NCI-H1417 treated with DMSO at 0.1 percent for 48 hours (cell line): ENCODE measurements around the gene ZFAND6.

Experiments used
- DNase-seq: peaks from one replicate; lab custom pipeline; 2025; lab: John Stamatoyannopoulos, UW

Gene ZFAND6

DNA sequence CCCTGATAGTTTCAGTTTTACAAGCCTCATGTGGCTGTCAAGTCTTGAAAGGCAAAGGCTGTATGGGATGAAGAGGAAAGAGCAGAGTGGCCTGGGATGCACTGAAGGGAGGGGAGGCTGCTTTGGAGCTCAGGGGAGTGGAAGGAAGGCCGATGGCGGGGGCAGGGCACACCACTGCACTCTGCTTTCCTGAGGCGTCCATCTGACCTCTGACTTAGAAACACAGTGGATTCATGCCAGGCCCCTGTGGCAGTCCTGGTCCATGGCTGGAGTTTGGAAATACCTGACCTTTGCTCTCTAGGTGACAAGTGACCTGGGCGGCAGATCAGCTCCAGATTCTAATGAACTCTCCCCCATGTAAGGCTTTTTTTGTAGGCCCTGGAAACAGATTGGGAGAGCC lies 112.3 kb downstream of the ZFAND6 start:
- DNase-seq: no peak

DNA sequence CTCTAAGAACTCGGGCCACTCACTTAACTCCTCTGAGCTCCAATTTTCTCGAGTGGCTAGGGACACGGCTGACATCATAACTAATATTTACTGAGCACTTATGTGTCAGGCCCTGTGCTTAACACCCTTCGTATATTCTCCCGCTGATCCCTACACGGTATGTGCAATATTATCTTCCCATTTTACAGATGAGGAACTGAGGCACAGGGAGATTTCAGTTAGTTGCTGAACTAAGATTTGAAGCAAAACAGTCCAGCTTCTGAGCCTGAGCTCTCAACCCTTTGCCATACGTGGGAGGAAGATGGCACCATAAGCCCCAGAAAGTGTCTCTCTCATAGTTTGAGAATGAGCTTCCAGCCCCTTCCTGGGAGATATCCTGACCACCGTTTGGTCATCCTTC lies 112.9 kb downstream of the ZFAND6 start:
- DNase-seq: no peak

- DNase-seq: no peak
Observed at GRCh38 chr15:80173022-80173759, 113.7 kb downstream of the ZFAND6 start.

DNA sequence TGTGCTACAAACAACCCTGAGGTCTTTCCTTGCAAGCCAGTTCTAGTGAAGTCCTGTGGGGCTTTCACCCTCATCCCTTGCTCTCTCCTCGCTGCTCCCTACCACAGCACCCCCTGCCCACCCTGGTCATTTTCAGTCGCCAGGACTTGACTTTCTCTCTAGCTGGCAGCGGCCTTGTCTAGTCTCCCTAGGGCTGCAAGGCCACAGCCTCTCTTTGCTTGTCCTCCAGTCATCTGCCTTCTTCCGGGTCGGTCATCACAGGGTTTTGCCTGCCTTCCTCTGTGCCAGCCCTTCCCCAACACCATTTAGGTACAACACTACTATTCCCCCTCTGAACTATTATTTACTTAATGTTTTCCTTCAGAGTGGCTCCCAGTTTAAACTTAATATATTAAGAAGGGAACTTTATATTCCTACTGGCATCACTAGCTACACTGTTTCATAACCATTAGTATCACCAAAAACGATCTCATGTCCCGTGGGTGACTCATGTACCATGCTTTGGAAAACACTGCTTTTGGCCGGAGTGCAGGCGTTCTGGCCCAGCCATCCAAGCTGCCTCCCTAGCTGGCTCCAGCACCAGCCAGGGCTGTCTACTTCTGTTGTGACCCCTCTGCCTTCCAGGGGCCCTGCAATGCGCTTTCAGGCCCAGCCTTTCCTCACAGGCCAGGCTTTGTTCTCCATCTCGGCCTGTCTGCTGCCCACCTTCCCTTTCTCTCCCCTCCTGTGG lies 114.7 kb downstream of the ZFAND6 start:
- no peak for DNase-seq

DNA sequence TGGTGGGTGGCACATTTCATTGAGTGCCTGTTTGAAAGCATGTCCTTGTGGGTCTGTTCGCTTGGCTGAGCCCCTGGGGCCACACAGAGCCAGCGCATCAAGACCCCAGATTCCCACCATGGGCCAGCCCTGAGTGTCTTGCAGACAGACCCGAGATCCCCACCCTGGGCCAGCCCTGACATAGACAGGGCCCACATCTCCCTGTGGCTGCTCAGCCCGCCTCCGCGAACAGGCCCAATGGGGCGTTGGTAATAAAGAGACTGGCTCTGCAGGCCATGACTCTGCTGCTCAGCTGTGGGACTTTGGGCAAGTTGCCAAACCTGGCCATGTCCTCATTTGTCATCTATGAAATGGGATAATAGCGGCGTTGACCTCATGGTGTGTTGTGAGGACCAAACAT lies 116.0 kb downstream of the ZFAND6 start:
- no peak for DNase-seq

DNA sequence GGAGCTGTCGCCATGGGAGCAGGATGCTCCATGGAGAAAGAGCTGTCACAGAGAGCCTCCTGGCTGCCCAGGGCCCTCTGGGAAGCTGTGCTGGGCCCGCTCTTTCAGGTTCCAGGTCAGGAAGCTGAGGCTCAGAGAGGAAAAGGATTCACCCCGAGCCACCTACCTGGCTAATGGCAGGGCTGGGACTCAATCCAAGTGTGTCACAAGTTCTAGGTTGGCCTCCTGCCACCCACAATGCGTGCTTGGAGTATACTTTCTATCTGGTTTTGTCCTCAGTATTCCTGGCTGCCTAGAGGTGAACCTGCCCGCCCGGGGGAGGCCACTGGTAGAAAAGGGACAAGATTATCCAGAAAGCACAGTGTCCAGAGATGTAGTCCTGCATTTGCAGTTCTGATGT lies 117.0 kb downstream of the ZFAND6 start:
- no peak for DNase-seq

- DNase-seq: no peak
Observed at GRCh38 chr15:80177156-80177555, 117.7 kb downstream of the ZFAND6 start.

GRCh38 chr15:80179025-80179759 lies 119.7 kb downstream of the ZFAND6 start:
- no peak for DNase-seq

DNA sequence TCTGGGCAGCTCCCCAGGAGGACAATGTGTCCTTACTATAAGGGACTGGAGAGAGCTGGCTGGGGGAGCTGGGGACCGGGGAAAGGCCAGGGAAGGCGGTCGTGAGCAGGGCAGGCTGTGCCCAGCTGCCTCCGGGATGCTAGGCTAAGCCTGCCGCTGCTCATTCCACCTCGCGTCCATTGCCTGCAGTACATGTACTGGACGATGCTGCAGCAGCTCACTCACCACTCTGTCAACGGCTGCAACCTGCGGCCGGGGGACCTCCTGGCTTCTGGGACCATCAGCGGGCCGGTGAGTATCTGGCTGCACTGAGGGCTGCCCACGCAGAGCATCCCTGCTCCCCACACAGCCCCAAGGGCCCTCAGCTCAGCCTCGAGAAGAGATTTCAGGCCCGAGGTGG lies 120.5 kb downstream of the ZFAND6 start:
- no peak for DNase-seq

- DNase-seq: no peak
Observed at GRCh38 chr15:80180468-80180867, 121.0 kb downstream of the ZFAND6 start.

DNA sequence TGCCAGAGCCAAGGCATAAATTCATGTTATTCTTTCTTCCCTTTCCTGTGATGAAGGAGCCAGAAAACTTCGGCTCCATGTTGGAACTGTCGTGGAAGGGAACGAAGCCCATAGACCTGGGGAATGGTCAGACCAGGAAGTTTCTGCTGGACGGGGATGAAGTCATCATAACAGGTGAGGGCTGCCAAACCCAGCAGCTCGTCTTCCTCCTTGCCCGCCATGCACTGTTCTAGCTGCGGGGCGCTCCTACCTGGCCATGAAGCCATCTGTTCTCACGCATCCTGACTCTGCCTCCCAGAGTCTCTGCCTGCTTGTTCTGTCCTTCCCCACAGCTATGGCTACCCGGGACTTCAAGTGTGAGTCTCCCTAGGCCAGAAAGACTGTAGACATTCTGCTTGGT lies 121.5 kb downstream of the ZFAND6 start:
- DNase-seq: no peak

DNA sequence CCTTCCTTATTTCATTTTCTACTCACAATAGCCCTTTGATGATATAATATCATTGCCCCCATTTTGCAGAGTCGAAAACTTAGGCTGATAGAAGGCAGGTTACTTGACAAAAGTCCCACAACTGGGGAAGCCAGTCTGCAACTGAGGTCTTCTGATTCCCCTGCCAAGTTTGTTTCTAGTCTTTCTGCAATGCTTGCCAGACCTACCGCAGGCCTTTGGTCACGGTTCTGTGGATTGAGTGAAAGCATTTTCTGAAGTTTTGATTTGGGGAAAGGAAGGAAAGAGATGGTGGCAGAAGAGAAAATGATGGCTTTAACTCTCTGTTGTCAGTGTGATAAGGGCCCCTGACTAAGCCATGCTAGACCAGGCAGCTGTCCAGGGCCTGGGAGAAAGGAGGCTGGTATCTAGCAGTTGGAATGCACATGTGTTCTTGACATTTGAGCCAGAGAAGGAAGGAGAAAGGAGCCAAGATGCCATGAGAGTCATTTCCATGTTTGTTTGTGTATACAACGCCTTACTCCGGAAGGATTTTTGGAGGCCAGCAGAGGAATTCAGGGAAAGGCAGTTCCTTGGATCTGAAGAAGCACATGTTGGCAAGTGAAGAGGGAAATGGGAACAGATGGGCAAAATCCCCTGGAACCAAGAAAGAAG lies 123.3 kb downstream of the ZFAND6 start:
- DNase-seq: no peak

- DNase-seq: no peak
Observed at GRCh38 chr15:80183306-80183705, 123.8 kb downstream of the ZFAND6 start.

DNA sequence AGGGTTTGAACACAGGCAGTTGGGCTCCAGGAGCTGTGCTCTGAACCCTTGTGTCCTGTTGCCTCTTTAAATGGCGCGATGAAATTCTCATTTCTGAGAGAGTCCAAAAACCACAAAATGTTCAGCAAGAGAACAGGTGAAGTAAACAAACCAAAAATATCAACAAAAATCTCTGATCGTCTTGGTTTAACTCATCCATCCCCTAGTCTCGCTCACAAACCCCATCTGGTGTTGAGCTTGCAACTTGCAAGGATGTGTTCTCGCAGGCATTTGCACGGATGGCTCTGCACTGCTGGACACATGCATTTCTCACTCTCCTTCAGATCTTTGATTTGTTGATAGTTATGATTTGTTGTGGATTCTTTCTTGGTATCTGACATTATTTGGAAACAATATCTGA lies 124.4 kb downstream of the ZFAND6 start:
- no peak for DNase-seq

GRCh38 chr15:80184554-80184953 lies 125.1 kb downstream of the ZFAND6 start:
- DNase-seq: no peak

DNA sequence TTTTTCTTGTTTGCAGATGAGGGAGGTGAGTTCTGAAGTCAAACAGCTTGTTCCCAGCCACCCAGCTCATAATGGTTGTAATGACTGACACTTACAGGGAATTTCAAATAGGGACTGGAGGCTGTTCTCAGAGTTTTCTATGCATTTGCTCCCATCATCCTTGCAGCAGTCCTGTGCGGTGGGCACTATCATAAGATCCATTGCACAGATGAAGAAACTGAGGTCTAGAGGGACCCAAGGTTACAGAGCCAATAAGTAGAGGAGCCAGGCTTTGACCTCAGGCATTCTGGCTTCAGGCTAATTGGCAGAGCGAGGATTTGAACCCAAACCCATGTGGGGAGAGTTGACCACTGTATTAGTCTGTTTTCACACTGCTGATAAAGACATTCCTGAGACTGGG lies 125.7 kb downstream of the ZFAND6 start:
- DNase-seq: no peak

DNA sequence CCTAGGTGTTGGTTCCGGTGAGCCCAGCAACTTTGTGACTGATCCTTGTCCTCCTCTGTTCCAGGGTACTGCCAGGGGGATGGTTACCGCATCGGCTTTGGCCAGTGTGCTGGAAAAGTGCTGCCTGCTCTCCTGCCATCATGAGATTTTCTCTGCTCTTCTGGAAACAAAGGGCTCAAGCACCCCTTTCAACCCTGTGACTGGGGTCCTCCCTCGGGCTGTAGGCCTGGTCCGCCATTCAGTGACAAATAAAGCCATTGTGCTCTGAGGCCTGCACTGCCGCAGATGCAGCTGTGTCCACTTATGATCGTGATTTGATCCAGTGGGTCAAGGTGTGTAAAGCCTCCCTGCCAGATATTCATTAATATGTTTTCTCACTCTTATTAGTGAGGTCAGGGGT lies 126.6 kb downstream of the ZFAND6 start:
- no peak for DNase-seq

- no peak for DNase-seq
Observed at GRCh38 chr15:80186597-80186996, 127.1 kb downstream of the ZFAND6 start.
